ENCODE measurements around the gene RPL27A. TPM values are rescaled to one million over a fixed set of nuclear protein-coding genes. Genes with fewer than 3 reads are reported as not detected.

The RPL27A gene
- total and polyA plus RNA-seq, 3 donors from 2014 or later, result 340 to 1,052 (median 586) TPM

GRCh38 chr11:8719721-8720120 is 37.1 kb downstream of the RPL27A start:
- no peak for DNase-seq
- Histone ChIP-seq H3K4me1 (peaks cover 89% of the 10 kb centered on the region), H3K27ac (peak overlapping the region; percentile 67 to 85), H3K27me3 (no peaks in the 10 kb centered on the region), H3K36me3 (ENCODE audit: low read depth, missing control alignments) (no peaks in the 10 kb centered on the region), H3K4me3 (no peak overlapping the region), H3K9me3 (no peaks in the 10 kb centered on the region)
- intact Hi-C loops (cut with DNase I; ENCODE audit: low total_unique reads), result loop anchor here (10.0 kb wide), 1 partner anchor 85 kb away; no protein-coding TSS in a partner anchor
- 49 to 52% methylated on average over 2 to 3 of the region's 3 CpGs for WGBS, 2 donors
- TF ChIP-seq, protein P1, sequence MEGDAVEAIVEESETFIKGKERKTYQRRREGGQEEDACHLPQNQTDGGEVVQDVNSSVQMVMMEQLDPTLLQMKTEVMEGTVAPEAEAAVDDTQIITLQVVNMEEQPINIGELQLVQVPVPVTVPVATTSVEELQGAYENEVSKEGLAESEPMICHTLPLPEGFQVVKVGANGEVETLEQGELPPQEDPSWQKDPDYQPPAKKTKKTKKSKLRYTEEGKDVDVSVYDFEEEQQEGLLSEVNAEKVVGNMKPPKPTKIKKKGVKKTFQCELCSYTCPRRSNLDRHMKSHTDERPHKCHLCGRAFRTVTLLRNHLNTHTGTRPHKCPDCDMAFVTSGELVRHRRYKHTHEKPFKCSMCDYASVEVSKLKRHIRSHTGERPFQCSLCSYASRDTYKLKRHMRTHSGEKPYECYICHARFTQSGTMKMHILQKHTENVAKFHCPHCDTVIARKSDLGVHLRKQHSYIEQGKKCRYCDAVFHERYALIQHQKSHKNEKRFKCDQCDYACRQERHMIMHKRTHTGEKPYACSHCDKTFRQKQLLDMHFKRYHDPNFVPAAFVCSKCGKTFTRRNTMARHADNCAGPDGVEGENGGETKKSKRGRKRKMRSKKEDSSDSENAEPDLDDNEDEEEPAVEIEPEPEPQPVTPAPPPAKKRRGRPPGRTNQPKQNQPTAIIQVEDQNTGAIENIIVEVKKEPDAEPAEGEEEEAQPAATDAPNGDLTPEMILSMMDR (IDR thresholded peaks at IDR 0.05), result no peak
- no peak for TF ChIP-seq POLR2A (IDR thresholded peaks at IDR 0.05)

DNA sequence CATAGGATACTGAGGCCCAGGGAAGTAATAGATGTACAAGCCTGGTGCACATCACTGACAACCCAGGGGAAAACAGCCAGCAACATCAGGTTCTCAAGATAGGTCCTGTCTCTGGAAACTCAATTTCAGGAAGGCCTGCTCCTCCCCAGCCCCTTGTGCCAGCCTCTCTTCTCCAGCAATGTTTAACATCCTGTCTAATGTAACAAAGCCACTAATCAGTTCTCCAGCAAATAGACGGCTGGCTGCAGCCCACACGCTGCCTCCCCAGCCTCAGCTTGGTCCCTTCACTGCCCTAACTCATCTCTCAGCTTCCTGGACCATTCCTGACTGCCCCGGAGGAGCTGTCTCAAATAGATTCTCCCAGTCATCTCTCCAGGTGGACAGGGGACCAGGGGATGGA is 37.8 kb downstream of the RPL27A start:
- H3K4me1 ChIP-seq, result peaks cover 86% of the 10 kb centered on the region
- peak; percentile 66 for DNase-seq
- H3K27ac ChIP-seq, result peak overlapping the region; percentile 67 to 85
- TF ChIP-seq, protein P1 (IDR thresholded peaks at IDR 0.05), result no peak
- no peak for TF ChIP-seq POLR2A (IDR thresholded peaks at IDR 0.05)
- WGBS, 2 donors, result 39 to 56% methylated on average over 3 of the region's 3 CpGs
- H3K36me3 ChIP-seq (ENCODE audit: low read depth, missing control alignments), result no peaks in the 10 kb centered on the region
- H3K27me3 ChIP-seq, result no peaks in the 10 kb centered on the region
- intact Hi-C loops (cut with DNase I; ENCODE audit: low total_unique reads), result loop anchor here (10.0 kb wide), 1 partner anchor 84 kb away; no protein-coding TSS in a partner anchor
- H3K9me3 ChIP-seq, result no peaks in the 10 kb centered on the region
- no peak overlapping the region for H3K4me3 ChIP-seq

- intact Hi-C loops (cut with DNase I; ENCODE audit: low total_unique reads), result loop anchor here (10.0 kb wide), 1 partner anchor 84 kb away; no protein-coding TSS in a partner anchor
Observed at GRCh38 chr11:8720868-8721608, 38.4 kb downstream of the RPL27A start.

GRCh38 chr11:8721609-8722500 is 39.3 kb downstream of the RPL27A start:
- Histone ChIP-seq H3K4me1 (peaks cover 80% of the 10 kb centered on the region), H3K27me3 (no peaks in the 10 kb centered on the region), H3K27ac (peak overlapping the region; percentile 67 to 85), H3K36me3 (ENCODE audit: low read depth, missing control alignments) (no peaks in the 10 kb centered on the region), H3K4me3 (no peak overlapping the region), H3K9me3 (no peaks in the 10 kb centered on the region)
- no peak for DNase-seq
- WGBS, 2 donors, result 48 to 55% methylated on average over 10 to 13 of the region's 13 CpGs
- intact Hi-C loops (cut with DNase I; ENCODE audit: low total_unique reads), result loop anchor here (10.0 kb wide), 1 partner anchor 83 kb away; no protein-coding TSS in a partner anchor
- no peak for TF ChIP-seq POLR2A (IDR thresholded peaks at IDR 0.05)
- TF ChIP-seq, protein P1 (IDR thresholded peaks at IDR 0.05), result no peak

More at GRCh38 chr11:8720868-8721608, 38.4 kb downstream of the RPL27A start:
- peak overlapping the region; percentile 67 to 85 for H3K27ac ChIP-seq
- WGBS, 2 donors, result 32 to 44% methylated on average over 4 of the region's 5 CpGs
- no peak overlapping the region for H3K4me3 ChIP-seq
- H3K36me3 ChIP-seq (ENCODE audit: low read depth, missing control alignments), result no peaks in the 10 kb centered on the region
- H3K27me3 ChIP-seq, result no peaks in the 10 kb centered on the region
- DNase-seq, result no peak
- peaks cover 79% of the 10 kb centered on the region for H3K4me1 ChIP-seq
- no peaks in the 10 kb centered on the region for H3K9me3 ChIP-seq
- no peak for TF ChIP-seq POLR2A (IDR thresholded peaks at IDR 0.05)
- TF ChIP-seq, protein P1 (IDR thresholded peaks at IDR 0.05), result no peak

Measured in testis (tissue), 3 donors.